HFFc6 (cell line): ENCODE measurements around the gene CYB561D2. TPM values are rescaled to one million over a fixed set of nuclear protein-coding genes. Genes with fewer than 3 reads are reported as not detected.
A peak's percentile ranks its signal among the peaks of the same experiment; 100 is the strongest.
"Not testable (repeated sequence)": the region's sequence is repeated elsewhere in the genome, so short reads cannot be mapped to it uniquely, and the experiment has no call there.

Experiments
- DNase-seq: peaks from one replicate; pipeline ENCODE4 v3.0.0-alpha.2; 2018
- H3K27ac Mint-ChIP-seq: 2 replicates; pipeline ENCODE4 v1.8.0; 2020; ENCODE audit warnings: mild to moderate bottlenecking, mixed read lengths
- H3K27me3 Mint-ChIP-seq: 2 replicates; pipeline ENCODE4 v1.8.0; 2021; ENCODE audit warnings: mild to moderate bottlenecking, moderate library complexity, mixed read lengths; ENCODE audit not compliant: insufficient read depth
- H3K36me3 Mint-ChIP-seq: 2 replicates; pipeline ENCODE4 v1.8.0; 2021; ENCODE audit warnings: low read depth, mixed read lengths
- H3K4me1 Mint-ChIP-seq: 2 replicates; pipeline ENCODE4 v1.8.0; 2020; ENCODE audit warnings: low read depth, mixed read lengths
- H3K4me3 Mint-ChIP-seq: 2 replicates; pipeline ENCODE4 v1.8.0; 2020; ENCODE audit warnings: mild to moderate bottlenecking, moderate library complexity, mixed read lengths
- H3K9me3 Mint-ChIP-seq: 2 replicates; pipeline ENCODE4 v1.8.0; 2020; ENCODE audit warnings: mild to moderate bottlenecking, mixed read lengths
- CTCF ChIP-seq: fragments of 200-600 bp; sonication (generic); IDR thresholded peaks from 2 replicates; pipeline ENCODE4 v1.5.0; 2021; ENCODE audit warnings: antibody characterized with exemption, mild to moderate bottlenecking
- long read RNA-seq: library from polyadenylated mRNA; unstranded; transcript quantifications from one replicate; pipeline ENCODE4 v2.0.0, GENCODE V29; 2019
- total RNA-seq, 6 experiments: library from RNA; stranded (reverse); fragmentation: NEBNext Ultra II Directional; extraction: Animal tissue kit (Norgen Biotek cat#: 25700); gene quantifications; 2 replicates in 1 of 6; 3 replicates in 5 of 6; pipeline ENCODE4 v1.2.3, GENCODE V29; 2021

The CYB561D2 gene
- total RNA-seq: 10 to 100 TPM; 20.5 to 25.2 (median 24.0) TPM
- long read RNA-seq, transcript CYB561D2-201 (4 exons, 1,225 nt): minor isoform, 16 of 54 reads
- long read RNA-seq, transcript CYB561D2-202 (3 exons, 1,533 nt): minor isoform, 5 of 54 reads
- long read RNA-seq, transcript CYB561D2-205 (4 exons, 1,319 nt): major isoform, 30 of 54 reads
- long read RNA-seq, partial matches to known transcripts: 0 of 54 reads
- long read RNA-seq, other reads (novel, unspliced or antisense): 1 of 54 reads

GRCh38 chr3:50350527-50351322 lies at the start of gene CYB561D2, which contains the start of gene NPRL2:
CYB561D2 (plus strand) TSS chr3:50350862; CDS start chr3:50351434, 572 bp downstream.
NPRL2 (minus strand) TSS chr3:50350775; CDS start chr3:50350652, 123 bp downstream.
- H3K9me3 Mint-ChIP-seq: no peaks in the 10 kb centered on the region
- peak within 1 kb of the TSS; percentile 97 for H3K4me3 Mint-ChIP-seq
- H3K27ac Mint-ChIP-seq: peak within 1 kb of the TSS; percentile 92
- H3K27me3 Mint-ChIP-seq: peaks cover 7% of the 10 kb centered on the region
- H3K36me3 Mint-ChIP-seq: peaks cover 6% of the 10 kb centered on the region; the same call in 1 of the 2 replicates
- H3K4me1 Mint-ChIP-seq: peaks cover 45% of the 10 kb centered on the region
- TF ChIP-seq CTCF: no peak; the same call in 1 of the 2 replicates
- peak; percentile 93 for DNase-seq

GRCh38 chr3:50302095-50303012 lies 48.3 kb upstream of the CYB561D2 start:
- Mint-ChIP-seq H3K27ac (no peak overlapping the region), H3K36me3 (no peaks in the 10 kb centered on the region), H3K4me3 (no peak overlapping the region), H3K27me3 (no peaks in the 10 kb centered on the region; the same call in 1 of the 2 replicates), H3K4me1 (peaks cover 23% of the 10 kb centered on the region), H3K9me3 (no peaks in the 10 kb centered on the region; the same call in 1 of the 2 replicates)
- no peak for TF ChIP-seq CTCF
- DNase-seq: no peak

GRCh38 chr3:50303013-50303815 lies 47.4 kb upstream of the CYB561D2 start, which contains the start of gene HYAL1:
HYAL1 (minus strand) TSS chr3:50303574; CDS start chr3:50302956, 618 bp downstream.
- no peaks in the 10 kb centered on the region for H3K36me3 Mint-ChIP-seq
- TF ChIP-seq CTCF: peak; percentile 33; the same call in 1 of the 2 replicates
- no peak for DNase-seq

GRCh38 chr3:50304601-50305000 lies 46.1 kb upstream of the CYB561D2 start:
- DNase-seq: no peak
- Mint-ChIP-seq H3K27me3 (no peaks in the 10 kb centered on the region), H3K4me3 (no peak overlapping the region), H3K4me1 (peaks cover 16% of the 10 kb centered on the region), H3K36me3 (no peaks in the 10 kb centered on the region), H3K27ac (no peak overlapping the region), H3K9me3 (peaks cover 5% of the 10 kb centered on the region; the same call in 1 of the 2 replicates)
- TF ChIP-seq CTCF: no peak

More at GRCh38 chr3:50303013-50303815, 47.4 kb upstream of the CYB561D2 start, which contains the start of gene HYAL1:
- H3K27ac Mint-ChIP-seq: no peak within 1 kb of the TSS
- no peaks in the 10 kb centered on the region; the same call in 1 of the 2 replicates for H3K27me3 Mint-ChIP-seq
- no peaks in the 10 kb centered on the region; the same call in 1 of the 2 replicates for H3K9me3 Mint-ChIP-seq
- peaks cover 19% of the 10 kb centered on the region for H3K4me1 Mint-ChIP-seq
- no peak within 1 kb of the TSS for H3K4me3 Mint-ChIP-seq

- not testable (repeated sequence) for H3K27me3 Mint-ChIP-seq, H3K9me3 Mint-ChIP-seq
- peaks cover 12% of the 10 kb centered on the region for H3K36me3 Mint-ChIP-seq
Observed at GRCh38 chr3:50312041-50312440, 38.6 kb upstream of the CYB561D2 start.

More at GRCh38 chr3:50312041-50312440, 38.6 kb upstream of the CYB561D2 start:
- not testable (repeated sequence) for H3K4me3 Mint-ChIP-seq, DNase-seq, H3K27ac Mint-ChIP-seq
- H3K4me1 Mint-ChIP-seq: peaks cover 15% of the 10 kb centered on the region
